Breast epithelium (tissue), 3 donors: ENCODE data around the gene GSKIP.

Experiments used
- CTCF ChIP-seq, 3 donors: fragments of 450-650 bp; IDR thresholded peaks; one replicate each; pipeline ENCODE4 v1.5.1; 2016 to 2017; ENCODE audit warnings: antibody characterized with exemption in 3 of 3, mild to moderate bottlenecking in 3 of 3, moderate library complexity in 3 of 3
- POLR2AphosphoS5 ChIP-seq, 3 donors: sonication (generic); formaldehyde crosslinking; IDR thresholded peaks; one replicate each; pipeline ENCODE4 v1.6.1; 2017; ENCODE audit warnings: antibody characterized with exemption in 3 of 3

DNA sequence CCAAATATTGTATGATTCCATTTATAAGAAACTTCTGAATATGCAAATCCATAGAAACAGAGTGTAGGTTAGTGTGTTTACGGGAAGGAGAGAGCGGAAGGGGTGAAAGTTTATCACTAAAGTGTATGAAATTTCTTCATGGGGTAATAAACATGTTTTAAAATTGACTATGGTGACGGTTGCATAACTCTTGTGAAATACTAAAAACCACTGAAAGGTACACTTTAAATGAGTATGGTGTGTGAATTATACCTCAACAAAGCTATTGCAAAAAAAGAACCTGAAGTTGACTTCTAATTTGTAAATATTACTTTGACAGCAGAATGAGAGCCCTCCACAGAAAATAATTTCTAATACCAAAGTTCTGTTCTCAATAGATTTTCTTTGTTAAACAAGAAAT, 47.2 kb upstream of the GSKIP start:
- TF ChIP-seq CTCF (IDR thresholded peaks at IDR 0.05), result no peak
- no peak for TF ChIP-seq POLR2AphosphoS5 (IDR thresholded peaks at IDR 0.05)
